Naive thymus-derived CD4-positive, alpha-beta T cell (primary cell): ENCODE results near the gene DTL. TPM values are rescaled to one million over a fixed set of nuclear protein-coding genes. Genes with fewer than 3 reads are reported as not detected.
A peak's percentile ranks its signal among the peaks of the same experiment; 100 is the strongest.

Source experiments
- ATAC-seq: fragments of 150-1000 bp; cut with Tn5 transposase; 2 replicates; pipeline ENCODE4 v1.10.0; 2021; ENCODE audit warnings: mild to moderate bottlenecking, moderate library complexity
- CTCF ChIA-PET: fragments of 350-600 bp; sonication (Branson Sonifier 250); formaldehyde crosslinking; loops from one replicate; lab custom pipeline; 2021; ENCODE audit warnings: antibody characterized with exemption; lab: Charles Lee
- POLR2A ChIA-PET: fragments of 350-600 bp; sonication (Branson Sonifier 250); formaldehyde crosslinking; loops from one replicate; lab custom pipeline; 2021; ENCODE audit warnings: antibody characterized with exemption, inconsistent platforms; lab: Charles Lee
- DNase-seq, 9 donors: peaks; one replicate each; pipeline versions ENCODE4 v3.0.0 to v3.0.0-alpha.2; 2020 to 2022; ENCODE audit warnings: mixed read lengths in 1 of 9
- H3K27ac ChIP-seq: one replicate; pipeline ENCODE4 v1.7.0; 2013; ENCODE audit warnings: mild to moderate bottlenecking, low read depth, low read length, moderate library complexity
- H3K27me3 ChIP-seq, 2 donors: one replicate each; pipeline ENCODE4 v1.7.0; 2013; ENCODE audit warnings: low read length in 2 of 2, mild to moderate bottlenecking in 2 of 2, moderate library complexity in 2 of 2; ENCODE audit not compliant: control insufficient read depth in 2 of 2, insufficient read depth in 2 of 2
- H3K36me3 ChIP-seq, 3 experiments: 1 replicate in 2 of 3; 2 replicates in 1 of 3; pipeline ENCODE4 v1.7.0; 2013; ENCODE audit warnings: low read length in 3 of 3, mild to moderate bottlenecking in 3 of 3, moderate library complexity in 1 of 3; ENCODE audit not compliant: insufficient read depth in 3 of 3, control insufficient read depth in 2 of 3
- H3K4me1 ChIP-seq, 2 donors: one replicate each; pipeline ENCODE4 v1.7.0; 2013; ENCODE audit warnings: low read length in 2 of 2, mild to moderate bottlenecking in 2 of 2, moderate library complexity in 1 of 2; ENCODE audit not compliant: control insufficient read depth in 2 of 2, insufficient read depth in 2 of 2
- H3K4me3 ChIP-seq: 2 replicates; pipeline ENCODE4 v1.7.0; 2013; ENCODE audit warnings: mild to moderate bottlenecking, low read length
- H3K9me3 ChIP-seq, 3 experiments: 1 replicate in 2 of 3; 2 replicates in 1 of 3; pipeline ENCODE4 v1.7.0; 2013; ENCODE audit warnings: low read length in 3 of 3; ENCODE audit not compliant: control insufficient read depth in 2 of 3
- H3K27ac Mint-ChIP-seq, 9 donors: one replicate each; pipeline ENCODE4 v1.8.0; 2020 to 2022; ENCODE audit warnings: mixed read lengths in 9 of 9, mild to moderate bottlenecking in 8 of 9, moderate library complexity in 5 of 9, inconsistent platforms in 2 of 9
- H3K27me3 Mint-ChIP-seq, 5 donors: one replicate each; pipeline ENCODE4 v1.8.0; 2021 to 2022; ENCODE audit warnings: mixed read lengths in 5 of 5, mild to moderate bottlenecking in 1 of 5
- H3K36me3 Mint-ChIP-seq, 5 donors: one replicate each; pipeline ENCODE4 v1.8.0; 2020 to 2022; ENCODE audit warnings: mixed read lengths in 5 of 5, mild to moderate bottlenecking in 3 of 5, inconsistent platforms in 1 of 5
- H3K4me1 Mint-ChIP-seq, 7 donors: one replicate each; pipeline ENCODE4 v1.8.0; 2020 to 2022; ENCODE audit warnings: mixed read lengths in 7 of 7, mild to moderate bottlenecking in 3 of 7, inconsistent platforms in 1 of 7
- H3K4me3 Mint-ChIP-seq, 10 donors: one replicate each; pipeline ENCODE4 v1.8.0; 2020 to 2022; ENCODE audit warnings: mild to moderate bottlenecking in 10 of 10, mixed read lengths in 10 of 10, moderate library complexity in 6 of 10, inconsistent platforms in 2 of 10
- H3K9me3 Mint-ChIP-seq, 11 donors: one replicate each; pipeline ENCODE4 v1.8.0; 2020 to 2022; ENCODE audit warnings: mixed read lengths in 11 of 11, mild to moderate bottlenecking in 4 of 11, inconsistent platforms in 1 of 11, moderate library complexity in 1 of 11
- intact Hi-C, 2 donors: fragments of 100-400 bp; cut with micrococcal nuclease; formaldehyde crosslinking; loops; one replicate each; pipeline ENCODE4 v1.15.1; 2023
- polyA plus RNA-seq, 2 donors: library from polyadenylated mRNA; unstranded; fragments of 300-500 nt; fragmentation: Illumina TruSeq; gene quantifications; one replicate each; pipeline ENCODE4 v1.2.3, GENCODE V29; 2021
- total RNA-seq, 6 experiments: library from RNA in 5 of 6; stranded (reverse) in 5 of 6; gene quantifications; 1 replicate in 5 of 6; 2 replicates in 1 of 6; pipeline ENCODE4 v1.2.3 and lab custom pipeline; 2021 to 2026

DTL gene
- total and polyA plus RNA-seq, 7 experiments from 2014 or later, result 0.27 to 63.0 (median 0.56) TPM

DNA sequence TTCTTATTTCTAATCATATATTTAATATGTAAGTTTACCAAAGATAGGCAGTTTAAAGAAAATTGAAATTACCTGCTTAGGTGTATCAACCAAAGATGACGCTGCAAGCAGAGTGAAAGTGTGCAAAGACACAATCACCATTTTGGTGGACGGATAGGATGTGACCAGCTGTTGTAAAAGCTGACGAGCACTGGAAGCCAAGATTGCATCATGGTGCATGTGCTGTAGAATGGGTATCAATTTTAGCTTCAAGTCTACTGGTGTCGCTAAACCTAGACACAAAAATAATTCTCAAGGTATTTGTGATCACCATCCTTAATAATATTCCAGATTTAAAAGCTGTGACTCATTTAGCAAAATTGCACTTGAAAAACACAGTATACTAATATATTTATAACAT is 28.4 kb upstream of the DTL start:
- ChIA-PET POLR2A (no interaction called here), CTCF (no interaction called here)
- Mint-ChIP-seq H3K9me3 (peaks cover 0 to 3% (median 0%) of the 10 kb centered on the region in 11 donors), H3K36me3 (peaks cover 4 to 42% (median 25%) of the 10 kb centered on the region in 5 donors), H3K4me3 (no peak overlapping the region), H3K27ac (no peak overlapping the region), H3K4me1 (peaks cover 0 to 5% (median 0%) of the 10 kb centered on the region in 7 donors), H3K27me3 (no peaks in the 10 kb centered on the region)
- DNase-seq (no peak), ATAC-seq (no peak)
- Histone ChIP-seq H3K36me3 (no peaks in the 10 kb centered on the region), H3K9me3 (no peaks in the 10 kb centered on the region), H3K27me3 (no peaks in the 10 kb centered on the region), H3K4me1 (no peaks in the 10 kb centered on the region), H3K4me3 (no peak overlapping the region), H3K27ac (no peak overlapping the region)
- intact Hi-C loops, result no loop called here

GRCh38 chr1:212007886-212008285 is 27.7 kb upstream of the DTL start:
- Mint-ChIP-seq H3K27me3 (no peaks in the 10 kb centered on the region), H3K4me3 (no peak overlapping the region), H3K9me3 (peaks cover 0 to 3% (median 0%) of the 10 kb centered on the region in 11 donors), H3K4me1 (peaks cover 0 to 5% (median 0%) of the 10 kb centered on the region in 7 donors), H3K36me3 (peaks cover 4 to 40% (median 21%) of the 10 kb centered on the region in 5 donors), H3K27ac (no peak overlapping the region)
- no peaks in the 10 kb centered on the region for H3K4me1 ChIP-seq
- H3K27ac ChIP-seq, result no peak overlapping the region
- ATAC-seq (no peak), DNase-seq (no peak)
- no peaks in the 10 kb centered on the region for H3K36me3 ChIP-seq
- intact Hi-C loops, result no loop called here
- POLR2A ChIA-PET, result no interaction called here
- no peaks in the 10 kb centered on the region for H3K9me3 ChIP-seq
- CTCF ChIA-PET, result no interaction called here
- no peaks in the 10 kb centered on the region for H3K27me3 ChIP-seq
- H3K4me3 ChIP-seq, result no peak overlapping the region

DNA sequence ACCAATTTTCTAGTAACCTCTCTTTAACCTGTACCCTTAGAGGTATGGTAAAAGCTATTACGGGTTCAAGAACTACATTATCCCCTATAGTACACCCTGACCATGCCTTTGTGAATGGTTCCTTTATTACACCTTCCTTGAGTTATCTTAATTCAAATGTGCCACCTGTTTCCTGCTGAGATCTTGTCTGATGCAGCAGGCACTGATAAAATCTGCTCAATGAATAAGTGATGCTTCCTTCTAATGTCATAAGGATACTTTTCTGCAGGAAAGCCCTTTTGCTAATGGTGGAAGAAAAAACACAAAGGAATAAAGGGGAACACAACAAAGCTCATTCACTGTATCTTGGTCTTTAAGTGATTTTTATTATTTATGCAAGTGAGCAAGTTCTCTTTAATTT is 26.0 kb upstream of the DTL start:
- no peak for DNase-seq
- ATAC-seq, result no peak
- Histone ChIP-seq H3K4me3 (no peak overlapping the region), H3K27ac (no peak overlapping the region), H3K9me3 (no peaks in the 10 kb centered on the region), H3K36me3 (no peaks in the 10 kb centered on the region), H3K27me3 (no peaks in the 10 kb centered on the region), H3K4me1 (no peaks in the 10 kb centered on the region)
- ChIA-PET CTCF (interaction anchor here (0.8 to 2.0 kb wide), 4 partner anchors 10 to 446 kb away, joined by 3 to 7 read pairs (median 3); partner anchors contain the start of genes DTL and INTS7), POLR2A (no interaction called here)
- no peak overlapping the region for H3K4me3 Mint-ChIP-seq
- peaks cover 4 to 32% (median 18%) of the 10 kb centered on the region in 5 donors for H3K36me3 Mint-ChIP-seq
- H3K4me1 Mint-ChIP-seq, result peaks cover 0 to 3% (median 0%) of the 10 kb centered on the region in 7 donors
- H3K9me3 Mint-ChIP-seq, result peaks cover 0 to 3% (median 0%) of the 10 kb centered on the region in 11 donors
- intact Hi-C loops, result no loop called here
- H3K27ac Mint-ChIP-seq, result no peak overlapping the region
- H3K27me3 Mint-ChIP-seq, result no peaks in the 10 kb centered on the region

DNA sequence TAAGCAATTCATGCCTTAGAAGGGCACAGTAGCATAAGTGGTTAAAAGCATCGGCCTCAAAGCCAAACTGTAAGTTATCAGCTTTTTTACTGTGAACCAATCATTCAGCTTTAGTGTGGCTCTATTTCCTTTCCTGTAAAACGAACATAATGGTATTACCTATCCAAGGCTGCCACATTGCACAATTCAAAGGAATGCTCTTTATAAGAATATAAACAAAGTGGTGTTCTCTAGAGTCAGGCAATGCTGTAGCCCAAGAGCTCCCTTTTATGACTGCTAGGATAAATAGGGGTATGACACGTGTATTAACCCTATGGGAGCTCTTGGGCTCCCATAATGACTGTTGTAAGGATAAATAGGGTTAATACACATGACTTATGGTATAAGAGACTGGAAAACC is 25.5 kb upstream of the DTL start:
- no peaks in the 10 kb centered on the region for H3K9me3 ChIP-seq
- POLR2A ChIA-PET, result no interaction called here
- H3K27me3 Mint-ChIP-seq, result no peaks in the 10 kb centered on the region
- ATAC-seq (no peak), DNase-seq (no peak)
- H3K4me1 ChIP-seq, result no peaks in the 10 kb centered on the region
- H3K4me3 Mint-ChIP-seq, result no peak overlapping the region
- CTCF ChIA-PET, result interaction anchor here (0.8 to 2.0 kb wide), 4 partner anchors 10 to 446 kb away, joined by 3 to 7 read pairs (median 3); partner anchors contain the start of genes DTL and INTS7
- H3K27ac Mint-ChIP-seq, result no peak overlapping the region
- no peaks in the 10 kb centered on the region for H3K36me3 ChIP-seq
- no peak overlapping the region for H3K4me3 ChIP-seq
- intact Hi-C loops, result no loop called here
- peaks cover 0 to 3% (median 0%) of the 10 kb centered on the region in 7 donors for H3K4me1 Mint-ChIP-seq
- H3K27ac ChIP-seq, result no peak overlapping the region
- peaks cover 4 to 30% (median 15%) of the 10 kb centered on the region in 5 donors for H3K36me3 Mint-ChIP-seq
- peaks cover 0 to 3% (median 0%) of the 10 kb centered on the region in 11 donors for H3K9me3 Mint-ChIP-seq
- no peaks in the 10 kb centered on the region for H3K27me3 ChIP-seq

GRCh38 chr1:212012034-212012740 is 23.4 kb upstream of the DTL start:
- no peaks in the 10 kb centered on the region for H3K36me3 ChIP-seq

GRCh38 chr1:212013672-212014071 is 21.9 kb upstream of the DTL start:
- no peaks in the 10 kb centered on the region for H3K36me3 ChIP-seq

More at GRCh38 chr1:212012034-212012740, 23.4 kb upstream of the DTL start:
- DNase-seq (peak; percentile 16 to 55 (median 46)), ATAC-seq (peak; percentile 100)
- H3K36me3 Mint-ChIP-seq, result peaks cover 4 to 28% (median 20%) of the 10 kb centered on the region in 5 donors
- ChIA-PET POLR2A (no interaction called here), CTCF (interaction anchor here (0.5 to 1.6 kb wide), 7 partner anchors 8 to 996 kb away, joined by 4 to 6 read pairs (median 4); no protein-coding TSS in a partner anchor)
- H3K4me3 Mint-ChIP-seq, result no peak overlapping the region
- intact Hi-C loops, result loop anchor here (1.0 to 2.0 kb wide), 6 partner anchors 23 to 444 kb away; partner anchors contain the start of genes DTL (in 2 of the 2) and INTS7 (in 2 of the 2)
- Histone ChIP-seq H3K9me3 (no peaks in the 10 kb centered on the region), H3K27me3 (no peaks in the 10 kb centered on the region), H3K27ac (no peak overlapping the region), H3K4me3 (no peak overlapping the region), H3K4me1 (no peaks in the 10 kb centered on the region)
- H3K9me3 Mint-ChIP-seq, result peaks cover 0 to 4% (median 0%) of the 10 kb centered on the region in 11 donors
- peaks cover 0 to 3% (median 0%) of the 10 kb centered on the region in 7 donors for H3K4me1 Mint-ChIP-seq
- H3K27ac Mint-ChIP-seq, result no peak overlapping the region
- no peaks in the 10 kb centered on the region for H3K27me3 Mint-ChIP-seq

More at GRCh38 chr1:212013672-212014071, 21.9 kb upstream of the DTL start:
- Mint-ChIP-seq H3K27ac (no peak overlapping the region), H3K9me3 (peaks cover 0 to 3% (median 0%) of the 10 kb centered on the region in 11 donors), H3K4me1 (no peaks in the 10 kb centered on the region), H3K27me3 (no peaks in the 10 kb centered on the region), H3K4me3 (no peak overlapping the region), H3K36me3 (peaks cover 0 to 27% (median 13%) of the 10 kb centered on the region in 5 donors)
- CTCF ChIA-PET, result interaction anchor here (1.0 to 1.6 kb wide), 5 partner anchors 9 to 352 kb away, joined by 4 to 5 read pairs (median 5); no protein-coding TSS in a partner anchor
- H3K27ac ChIP-seq, result no peak overlapping the region
- H3K27me3 ChIP-seq, result no peaks in the 10 kb centered on the region
- POLR2A ChIA-PET, result no interaction called here
- no peaks in the 10 kb centered on the region for H3K4me1 ChIP-seq
- no peak for ATAC-seq
- no peaks in the 10 kb centered on the region for H3K9me3 ChIP-seq
- DNase-seq, result no peak
- intact Hi-C loops, result loop anchor here in 1 of 2 donors (2.0 kb wide), 1 partner anchor 49 kb away; no protein-coding TSS in a partner anchor
- no peak overlapping the region for H3K4me3 ChIP-seq
